Panc1 (cell line): ENCODE data around the gene UBE2V1. TPM values are rescaled to one million over a fixed set of nuclear protein-coding genes. Genes with fewer than 3 reads are reported as not detected.

ENCODE experiments used
- ATAC-seq: fragments of 200-7000 bp; cut with Tn5 transposase; 2 replicates; pipeline ENCODE4 v1.9.1; 2020; ENCODE audit warnings: mild to moderate bottlenecking, moderate library complexity
- BruUV-seq: library from RNA; stranded (reverse); fragments of 400-500 nt; replicated peaks from 2 replicates; lab custom pipeline; 2021; lab: Mats Ljungman, UMichigan
- CTCF ChIA-PET: fragments of 300-600 bp; sonication (Branson Sonifier 250); formaldehyde crosslinking; loops from one replicate; lab custom pipeline; 2022; ENCODE audit warnings: antibody characterized with exemption; lab: Charles Lee
- POLR2A ChIA-PET: fragments of 300-600 bp; sonication (Branson Sonifier 250); formaldehyde crosslinking; loops from one replicate; lab custom pipeline; 2022; ENCODE audit warnings: antibody characterized with exemption; lab: Charles Lee
- DNase-seq: peaks from one replicate; pipeline ENCODE4 v3.0.0-alpha.2; 2010; ENCODE audit warnings: low read depth, low spot score
- H3K27ac ChIP-seq: 2 replicates; pipeline ENCODE4 v1.5.1; 2011; ENCODE audit warnings: mild to moderate bottlenecking, low read length, inconsistent platforms
- H3K27me3 ChIP-seq: fragments of 200-500 bp; sonication (Bioruptor generic); 2 replicates; pipeline ENCODE4 v1.6.0; 2014; ENCODE audit warnings: low read length, inconsistent platforms; ENCODE audit not compliant: control insufficient read depth, insufficient read depth
- H3K36me3 ChIP-seq: fragments of 200-500 bp; sonication (Bioruptor generic); 2 replicates; pipeline ENCODE4 v1.5.1; 2014; ENCODE audit warnings: inconsistent platforms, mild to moderate bottlenecking, low read length, moderate library complexity; ENCODE audit not compliant: control insufficient read depth, insufficient read depth
- H3K4me1 ChIP-seq: 2 replicates; pipeline ENCODE4 v1.5.1; 2011; ENCODE audit warnings: inconsistent platforms, mild to moderate bottlenecking, low read length, moderate library complexity; ENCODE audit not compliant: control insufficient read depth, insufficient read depth
- H3K4me3 ChIP-seq, 2 experiments: 2 replicates each; pipeline ENCODE4 v1.5.1; 2011 to 2012; ENCODE audit warnings: low read depth in 2 of 2, low read length in 2 of 2, mild to moderate bottlenecking in 2 of 2, inconsistent platforms in 1 of 2, moderate library complexity in 1 of 2
- H3K9me3 ChIP-seq: fragments of 200-500 bp; sonication (Bioruptor generic); 2 replicates; pipeline ENCODE4 v1.5.1; 2014; ENCODE audit warnings: low read depth, mild to moderate bottlenecking, inconsistent platforms, low read length, moderate library complexity; ENCODE audit not compliant: control insufficient read depth, insufficient read depth
- POLR2AphosphoS5 ChIP-seq: IDR thresholded peaks from 2 replicates; pipeline ENCODE4 v1.6.1; 2012; ENCODE audit warnings: mild to moderate bottlenecking, low read depth, low read length, moderate library complexity
- REST ChIP-seq, 2 experiments: IDR thresholded peaks; 2 replicates each; pipeline ENCODE4 v1.6.1; 2011 to 2012; ENCODE audit warnings: low read depth in 2 of 2, control low read depth in 1 of 2, low read length in 1 of 2, mild to moderate bottlenecking in 1 of 2, moderate library complexity in 1 of 2; ENCODE audit not compliant: insufficient read depth in 1 of 2
- SIN3A ChIP-seq: IDR thresholded peaks from 2 replicates; pipeline ENCODE4 v1.6.1; 2012; ENCODE audit warnings: low read depth, mild to moderate bottlenecking, low read length, moderate library complexity, borderline replicate concordance; ENCODE audit not compliant: insufficient read depth
- TCF7L2 ChIP-seq: IDR thresholded peaks from 2 replicates; pipeline ENCODE4 v1.6.1; 2011; ENCODE audit warnings: mild to moderate bottlenecking, low read depth, low read length, inconsistent platforms
- in situ Hi-C: cut with HindIII; loops from 2 replicates; pipeline ENCODE4 v1.10.0; 2016; ENCODE audit warnings: low sequenced_read_pairs, low pct_unique_long_range_greater_than_20kb
- intact Hi-C: fragments of 100-400 bp; cut with micrococcal nuclease; formaldehyde crosslinking; loops from one replicate; pipeline ENCODE4 v1.10.0; 2022; ENCODE audit not compliant: unreplicated experiment
- total RNA-seq: library from RNA; stranded (reverse); gene quantifications from one replicate; pipeline ENCODE4 v1.2.1, GENCODE V29; 2021; ENCODE audit not compliant: unreplicated experiment
- TF ChIP-seq, protein P1 (sequence below): fragments of 450-650 bp; IDR thresholded peaks from 2 replicates; pipeline ENCODE4 v1.5.1; 2017; ENCODE audit warnings: mild to moderate bottlenecking

Gene UBE2V1
- total RNA-seq, 1 experiment from 2014 or later, result 115 TPM

GRCh38 chr20:50061151-50062005 lies 51.6 kb downstream of the UBE2V1 start:
- no TSS peak for BruUV-seq
- Histone ChIP-seq H3K4me1 (no peaks in the 10 kb centered on the region), H3K36me3 (no peaks in the 10 kb centered on the region), H3K27me3 (no peaks in the 10 kb centered on the region), H3K27ac (no peak overlapping the region), H3K9me3 (no peaks in the 10 kb centered on the region), H3K4me3 (no peak overlapping the region)
- ChIA-PET CTCF (interaction anchor here (0.6 kb wide), 1 partner anchor 99 kb away, joined by 4 read pairs; no protein-coding TSS in a partner anchor), POLR2A (no interaction called here)
- TF ChIP-seq, protein P1, sequence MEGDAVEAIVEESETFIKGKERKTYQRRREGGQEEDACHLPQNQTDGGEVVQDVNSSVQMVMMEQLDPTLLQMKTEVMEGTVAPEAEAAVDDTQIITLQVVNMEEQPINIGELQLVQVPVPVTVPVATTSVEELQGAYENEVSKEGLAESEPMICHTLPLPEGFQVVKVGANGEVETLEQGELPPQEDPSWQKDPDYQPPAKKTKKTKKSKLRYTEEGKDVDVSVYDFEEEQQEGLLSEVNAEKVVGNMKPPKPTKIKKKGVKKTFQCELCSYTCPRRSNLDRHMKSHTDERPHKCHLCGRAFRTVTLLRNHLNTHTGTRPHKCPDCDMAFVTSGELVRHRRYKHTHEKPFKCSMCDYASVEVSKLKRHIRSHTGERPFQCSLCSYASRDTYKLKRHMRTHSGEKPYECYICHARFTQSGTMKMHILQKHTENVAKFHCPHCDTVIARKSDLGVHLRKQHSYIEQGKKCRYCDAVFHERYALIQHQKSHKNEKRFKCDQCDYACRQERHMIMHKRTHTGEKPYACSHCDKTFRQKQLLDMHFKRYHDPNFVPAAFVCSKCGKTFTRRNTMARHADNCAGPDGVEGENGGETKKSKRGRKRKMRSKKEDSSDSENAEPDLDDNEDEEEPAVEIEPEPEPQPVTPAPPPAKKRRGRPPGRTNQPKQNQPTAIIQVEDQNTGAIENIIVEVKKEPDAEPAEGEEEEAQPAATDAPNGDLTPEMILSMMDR, result no peak
- TF ChIP-seq REST (IDR thresholded peaks at IDR 0.05; ENCODE audit: insufficient read depth in 1 of 2, low read depth in 2 of 2, low read length in 1 of 2) (no peak), TCF7L2 (no peak), POLR2AphosphoS5 (no peak), SIN3A (no peak)
- no peak for DNase-seq
- in situ Hi-C loops, result no loop called here
- ATAC-seq, result no peak
- intact Hi-C loops, result no loop called here

- Histone ChIP-seq H3K9me3 (no peaks in the 10 kb centered on the region), H3K4me3 (no peak overlapping the region), H3K36me3 (no peaks in the 10 kb centered on the region), H3K27ac (no peak overlapping the region), H3K4me1 (peaks cover 7% of the 10 kb centered on the region), H3K27me3 (no peaks in the 10 kb centered on the region)
- intact Hi-C loops, result no loop called here
- TF ChIP-seq TCF7L2 (no peak), REST (IDR thresholded peaks at IDR 0.05; ENCODE audit: insufficient read depth in 1 of 2, low read depth in 2 of 2, low read length in 1 of 2) (no peak)
- TF ChIP-seq, protein P1, result no peak
- in situ Hi-C loops, result no loop called here
- DNase-seq (no peak), ATAC-seq (no peak)
- ChIA-PET POLR2A (interaction anchor here (0.6 kb wide), 1 partner anchor 42 kb away, joined by 3 read pairs; no protein-coding TSS in a partner anchor), CTCF (no interaction called here)
- no TSS peak for BruUV-seq
Measured at GRCh38 chr20:50058662-50059402, 54.1 kb downstream of the UBE2V1 start.
